ENCODE measurements around the gene TGM1.

- TF ChIP-seq, protein P1, sequence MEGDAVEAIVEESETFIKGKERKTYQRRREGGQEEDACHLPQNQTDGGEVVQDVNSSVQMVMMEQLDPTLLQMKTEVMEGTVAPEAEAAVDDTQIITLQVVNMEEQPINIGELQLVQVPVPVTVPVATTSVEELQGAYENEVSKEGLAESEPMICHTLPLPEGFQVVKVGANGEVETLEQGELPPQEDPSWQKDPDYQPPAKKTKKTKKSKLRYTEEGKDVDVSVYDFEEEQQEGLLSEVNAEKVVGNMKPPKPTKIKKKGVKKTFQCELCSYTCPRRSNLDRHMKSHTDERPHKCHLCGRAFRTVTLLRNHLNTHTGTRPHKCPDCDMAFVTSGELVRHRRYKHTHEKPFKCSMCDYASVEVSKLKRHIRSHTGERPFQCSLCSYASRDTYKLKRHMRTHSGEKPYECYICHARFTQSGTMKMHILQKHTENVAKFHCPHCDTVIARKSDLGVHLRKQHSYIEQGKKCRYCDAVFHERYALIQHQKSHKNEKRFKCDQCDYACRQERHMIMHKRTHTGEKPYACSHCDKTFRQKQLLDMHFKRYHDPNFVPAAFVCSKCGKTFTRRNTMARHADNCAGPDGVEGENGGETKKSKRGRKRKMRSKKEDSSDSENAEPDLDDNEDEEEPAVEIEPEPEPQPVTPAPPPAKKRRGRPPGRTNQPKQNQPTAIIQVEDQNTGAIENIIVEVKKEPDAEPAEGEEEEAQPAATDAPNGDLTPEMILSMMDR (conservative IDR thresholded peaks at IDR 0.05; ENCODE audit: low read depth, low read length): no peak
- no peak for TF ChIP-seq EZH2 (IDR thresholded peaks at IDR 0.05; ENCODE audit: low read length, unreplicated experiment)
These were observed 35.9 kb upstream of the TGM1 start for GRCh38 chr14:24298892-24299254.
